Measurements from ENCODE around the gene NTRK3.

The NTRK3 gene

DNA sequence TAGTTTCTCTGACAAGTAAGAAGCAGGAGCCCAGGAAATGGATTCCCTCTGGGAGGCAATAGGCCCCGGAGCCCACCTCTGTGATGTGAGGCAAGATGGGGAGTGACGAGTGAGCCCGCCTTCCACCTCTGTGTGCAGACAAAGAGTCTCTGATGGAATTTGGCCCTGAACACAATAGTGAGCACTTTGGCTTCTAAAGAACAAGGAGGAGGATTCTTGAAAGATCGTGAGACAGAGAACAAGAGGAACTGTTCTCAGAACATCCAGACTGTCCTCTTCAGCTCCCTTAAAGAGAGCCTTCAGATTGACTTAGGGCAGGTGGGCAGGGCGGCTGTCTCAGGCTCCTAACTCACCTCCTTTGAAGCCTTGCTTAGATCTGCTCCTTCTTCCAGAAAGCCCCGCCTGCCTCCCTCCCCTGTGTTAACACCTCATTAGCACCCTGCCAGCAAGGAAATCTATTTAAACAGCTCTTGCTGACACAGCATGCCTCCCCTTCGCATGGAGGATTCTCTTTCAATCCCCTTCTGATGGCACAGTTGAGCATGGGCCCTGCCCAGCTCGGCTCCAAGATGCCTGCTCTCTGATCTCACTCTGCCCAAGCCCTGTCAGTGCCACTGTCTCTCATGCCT is 430.3 kb downstream of the NTRK3 start:
- DNase-seq (ENCODE audit: low read depth): no peak

GRCh38 chr15:87818756-87819155 is 437.8 kb downstream of the NTRK3 start:
- no peak for DNase-seq (ENCODE audit: low read depth)

DNA sequence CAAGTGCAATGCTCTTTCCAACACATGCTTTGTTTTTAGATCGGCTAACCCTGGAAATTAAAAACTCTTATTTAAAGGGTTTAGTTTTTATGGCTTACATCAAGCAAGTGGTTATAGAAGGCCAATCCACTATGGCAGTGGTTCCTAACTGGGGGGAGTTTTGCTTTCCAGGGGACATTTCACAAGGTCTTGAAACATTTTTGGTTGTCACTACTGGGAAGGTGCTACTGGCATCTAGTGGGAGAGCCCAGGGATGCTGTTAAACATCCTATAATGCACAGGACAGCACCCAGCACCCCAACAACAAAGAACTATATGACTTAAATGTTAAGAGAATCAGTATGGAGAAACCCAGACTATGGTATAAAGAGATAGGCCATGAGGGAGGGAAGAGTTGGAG is 439.0 kb downstream of the NTRK3 start:
- no peak for DNase-seq (ENCODE audit: low read depth)

- DNase-seq (ENCODE audit: low read depth): no peak
Measured at GRCh38 chr15:87816811-87817210, 439.7 kb downstream of the NTRK3 start.

DNA sequence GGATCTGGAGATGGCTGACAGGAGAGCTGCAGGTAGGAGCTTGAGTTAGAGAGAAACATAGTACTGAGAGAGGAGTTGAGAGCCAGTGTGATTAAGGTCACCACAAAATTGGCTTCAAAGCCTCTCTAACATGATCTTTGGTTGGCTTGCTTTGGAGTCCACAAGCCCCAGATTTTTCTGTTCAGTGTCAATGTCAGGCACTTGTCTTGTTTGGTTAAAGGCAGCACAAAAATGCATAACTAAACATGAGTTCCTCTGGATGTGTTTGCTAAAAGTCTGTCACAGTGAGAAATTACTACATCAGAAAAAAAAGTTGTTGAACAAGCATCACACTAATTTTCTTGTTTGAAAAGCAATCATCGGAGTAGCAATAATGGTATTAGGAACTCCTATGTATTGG is 440.5 kb downstream of the NTRK3 start:
- DNase-seq (ENCODE audit: low read depth): no peak

Data from activated T-helper 1 cell treated with Interleukin-2 at 50 U/mL for 16 hours (primary cell).